GM18861 (cell line): ENCODE results near the gene COA1.

Source experiments
- ATAC-seq: cut with Tn5 transposase; IDR thresholded peaks from one replicate; pipeline ENCODE4 v1.9.1; 2021; ENCODE audit not compliant: unreplicated experiment

Gene COA1

GRCh38 chr7:43656997-43657396 lies 72.3 kb downstream of the COA1 start:
- no peak for ATAC-seq

GRCh38 chr7:43655584-43655983 lies 73.7 kb downstream of the COA1 start:
- no peak for ATAC-seq

DNA sequence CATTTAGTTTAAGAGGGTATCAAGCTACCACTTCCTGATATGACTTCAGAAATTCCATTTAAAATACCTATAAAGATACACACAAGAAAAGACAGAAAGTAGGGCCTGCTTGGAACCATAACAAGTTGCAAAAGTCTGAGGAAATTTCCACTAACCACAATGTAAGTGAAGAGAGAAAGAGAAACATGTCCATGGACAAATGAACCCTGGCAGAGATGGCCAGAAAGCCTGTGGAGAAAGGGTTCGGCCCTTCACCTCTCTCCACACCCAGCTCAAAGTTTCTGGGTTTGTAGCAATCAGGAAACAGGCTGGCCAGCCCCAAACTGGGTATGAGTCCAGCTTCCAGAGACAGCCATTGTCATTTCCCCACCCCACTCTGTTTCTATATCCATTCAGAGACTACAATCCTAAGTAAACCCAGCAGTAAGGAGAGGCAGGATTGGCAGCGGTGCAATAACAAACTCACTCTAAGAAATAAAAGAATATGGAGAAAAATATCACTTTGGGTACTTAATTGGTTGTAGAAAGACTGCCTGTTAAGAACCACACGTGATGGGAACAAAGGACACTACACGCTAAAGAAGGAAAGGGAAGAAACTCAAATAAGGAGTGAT lies 75.3 kb downstream of the COA1 start:
- ATAC-seq = no peak

DNA sequence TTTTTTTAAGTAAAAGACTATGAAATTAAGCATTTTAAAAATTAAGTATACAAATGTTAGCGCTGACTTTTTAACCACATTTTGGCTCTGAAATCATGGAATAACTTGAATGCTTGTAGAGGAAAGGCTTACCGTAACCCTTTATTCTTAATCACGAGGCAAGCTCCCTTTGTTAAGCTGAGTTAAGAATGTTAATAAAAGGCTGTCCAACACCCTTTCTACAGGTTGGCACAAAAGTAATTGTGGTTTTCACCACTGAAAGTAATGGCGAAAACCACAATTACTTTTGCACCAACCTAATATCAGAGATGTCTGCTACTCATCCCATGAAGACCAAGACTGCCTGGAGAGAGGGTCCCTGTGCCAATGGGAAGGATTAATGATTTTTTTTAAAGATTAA lies 75.9 kb downstream of the COA1 start:
- no peak for ATAC-seq

GRCh38 chr7:43652364-43652763 lies 77.0 kb downstream of the COA1 start:
- ATAC-seq = no peak

DNA sequence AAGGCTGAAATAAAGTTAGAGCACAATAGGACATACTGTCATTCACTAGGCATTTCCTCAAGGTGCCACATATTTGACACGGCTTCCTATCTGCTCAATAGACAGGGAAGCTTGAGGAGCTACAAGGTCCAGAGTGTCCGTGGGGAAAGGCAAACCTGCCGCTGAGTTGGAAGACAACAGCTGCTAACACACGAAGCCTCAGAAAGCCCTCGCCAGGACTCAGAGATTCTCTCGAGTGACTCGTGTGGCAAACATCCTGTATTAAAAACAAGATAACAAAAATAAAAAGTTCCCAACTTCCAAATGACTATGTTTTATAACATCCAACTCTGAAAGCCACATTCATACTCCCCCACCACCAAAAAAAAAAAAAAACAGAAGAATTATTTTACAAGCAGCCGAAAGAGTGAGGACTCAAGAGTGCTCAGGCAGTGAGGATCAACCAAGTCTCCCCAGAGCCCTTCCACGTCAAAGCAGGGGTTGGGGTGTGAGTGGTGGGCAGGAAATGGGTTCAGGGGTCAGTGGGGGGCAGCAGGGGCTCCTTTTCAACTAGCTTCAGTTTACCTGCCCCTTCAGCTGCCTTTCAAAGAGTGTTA lies 78.8 kb downstream of the COA1 start:
- ATAC-seq = no peak

DNA sequence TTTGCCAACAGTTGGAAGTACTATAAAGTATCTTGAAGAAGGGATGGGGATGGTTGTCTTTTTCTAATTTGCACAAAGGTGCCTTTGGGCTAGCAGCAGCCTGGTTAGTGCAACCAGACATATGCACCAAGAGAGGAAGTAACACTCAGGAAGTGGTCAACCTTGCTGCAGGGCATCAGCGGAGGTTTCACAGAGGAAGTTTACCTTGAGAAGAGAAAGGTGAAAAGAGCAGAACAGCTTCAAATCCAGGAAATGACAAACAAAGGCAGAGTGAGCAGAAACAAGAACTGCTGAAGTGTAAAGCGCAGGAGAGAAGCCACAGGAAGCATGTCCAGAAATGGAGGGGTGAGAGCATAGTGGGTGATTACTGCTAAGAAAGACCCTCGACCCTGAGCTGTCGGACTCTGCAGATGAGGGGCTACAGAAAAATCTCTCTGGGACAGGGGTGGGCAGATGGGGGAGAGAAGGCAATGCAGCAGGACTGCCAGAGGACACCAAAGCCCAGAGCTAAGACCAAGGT lies 79.5 kb downstream of the COA1 start:
- ATAC-seq = peak; percentile 47

DNA sequence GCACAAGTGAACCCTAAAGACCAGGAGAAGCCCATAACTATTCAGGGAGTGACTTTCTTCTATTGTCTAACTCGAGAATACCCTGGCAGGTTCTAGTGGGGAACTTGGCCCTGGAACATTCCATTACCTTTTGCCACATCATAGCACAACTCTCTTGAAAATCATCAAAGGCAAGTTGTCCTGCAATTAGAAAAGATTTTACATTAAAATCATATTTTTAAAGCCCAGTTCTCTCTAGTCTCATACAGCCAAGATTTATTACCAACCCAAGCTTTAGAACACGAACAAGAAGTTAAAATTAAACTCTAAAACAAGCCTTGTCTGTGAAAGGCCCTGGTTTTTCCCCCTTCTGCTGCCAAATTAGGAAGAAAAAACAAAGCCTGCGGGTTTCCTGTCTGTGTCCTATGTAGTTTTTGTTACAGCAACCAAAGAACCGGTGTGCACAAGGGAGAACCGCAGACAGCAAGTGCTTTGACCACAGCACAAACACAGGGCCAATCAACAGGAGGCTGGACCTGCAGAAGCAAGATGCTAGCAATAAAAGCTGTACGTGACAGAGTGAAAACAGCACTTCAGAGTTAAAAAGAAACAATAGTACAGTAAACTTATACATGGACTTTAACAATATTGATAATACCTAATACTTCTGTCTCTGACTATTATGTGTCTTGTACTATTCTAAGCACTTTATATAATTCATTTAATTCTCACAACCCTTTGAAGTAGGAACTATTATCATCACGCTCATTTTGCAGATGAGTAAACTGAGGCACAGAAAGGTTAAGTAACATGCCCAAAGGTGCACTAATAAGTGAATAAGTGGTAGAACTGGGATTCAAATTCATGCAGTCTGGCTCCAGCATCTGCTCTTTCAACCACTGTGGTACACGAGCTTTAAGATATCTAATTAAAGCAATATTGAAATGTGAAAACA lies 80.6 kb downstream of the COA1 start:
- peak; percentile 47 for ATAC-seq

DNA sequence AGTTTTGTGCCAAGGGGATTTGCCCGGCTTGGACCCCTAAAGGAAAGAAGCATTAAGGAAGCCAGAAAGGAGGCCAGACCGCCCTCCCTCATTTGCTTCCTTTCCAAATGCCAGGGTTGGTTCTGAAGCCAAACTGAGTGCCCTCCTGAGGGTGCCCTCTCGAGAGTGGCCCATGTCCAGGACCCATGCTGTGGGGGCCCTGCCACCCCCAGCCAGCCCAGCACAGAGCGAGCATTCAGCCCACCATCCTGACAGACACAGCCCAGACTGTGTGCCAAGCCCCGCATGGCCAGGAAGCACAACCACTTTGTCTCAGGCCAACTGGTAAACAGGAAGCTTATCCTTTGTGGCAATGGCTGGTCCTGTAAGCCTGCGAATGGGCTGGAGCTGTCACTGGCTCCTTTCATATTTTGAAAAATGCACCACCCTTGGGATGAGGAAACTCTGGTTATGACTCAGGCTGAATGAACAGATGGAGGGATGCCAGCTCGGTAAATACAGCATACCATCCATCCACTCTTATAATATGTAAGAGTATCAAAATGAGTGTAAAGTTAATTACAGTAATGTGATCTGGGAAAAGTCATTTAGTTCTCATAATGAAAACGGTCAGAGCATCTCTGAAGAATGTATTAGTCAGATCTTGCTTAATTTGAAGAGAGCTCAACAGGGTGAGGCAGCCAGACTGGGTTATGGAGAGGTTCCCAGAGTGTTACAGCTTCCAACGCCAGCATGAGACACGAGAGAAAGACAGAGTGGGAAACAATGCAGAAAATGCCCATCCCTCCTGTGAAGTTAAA lies 81.5 kb downstream of the COA1 start:
- ATAC-seq = peak; percentile 22

- no peak for ATAC-seq
Measured at GRCh38 chr7:43647339-43647672, 82.0 kb downstream of the COA1 start.

DNA sequence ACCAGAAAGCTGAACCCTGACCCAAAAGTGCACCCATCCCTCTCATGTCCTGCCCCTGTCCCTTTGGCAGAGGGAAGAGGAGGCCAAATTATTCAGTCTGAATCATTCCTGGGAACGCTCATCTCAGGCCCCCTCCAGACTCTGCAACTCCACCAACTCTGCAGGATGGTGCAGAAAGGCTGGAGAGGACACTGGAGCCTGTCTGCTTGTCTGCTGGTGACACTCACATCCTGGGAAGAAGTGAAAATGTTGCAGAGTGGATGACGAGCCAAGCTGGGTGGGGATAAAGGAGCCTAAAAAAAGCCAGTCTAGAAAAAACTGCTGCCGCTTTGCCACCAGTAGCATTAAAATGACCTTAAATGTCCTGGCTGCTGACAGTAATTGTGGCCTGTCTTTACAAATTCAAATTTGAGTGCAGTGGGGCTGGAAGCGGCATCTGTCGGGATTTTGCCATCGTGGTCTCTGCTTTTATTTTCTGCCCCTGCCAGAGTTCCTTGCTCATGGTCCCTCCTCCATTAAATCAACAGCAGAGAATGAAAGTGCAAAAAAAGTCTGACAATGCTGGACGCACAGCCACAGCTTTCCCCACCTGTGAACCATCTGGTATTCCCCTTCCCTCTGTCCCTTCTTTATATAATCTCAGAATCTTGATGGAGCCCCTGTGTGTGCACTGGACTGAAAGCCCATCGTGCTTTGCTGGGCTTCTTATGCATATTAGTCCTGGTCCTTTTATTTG lies 82.6 kb downstream of the COA1 start:
- no peak for ATAC-seq

GRCh38 chr7:43645699-43646226 lies 83.6 kb downstream of the COA1 start:
- no peak for ATAC-seq

GRCh38 chr7:43643846-43644245 lies 85.5 kb downstream of the COA1 start:
- ATAC-seq = no peak

DNA sequence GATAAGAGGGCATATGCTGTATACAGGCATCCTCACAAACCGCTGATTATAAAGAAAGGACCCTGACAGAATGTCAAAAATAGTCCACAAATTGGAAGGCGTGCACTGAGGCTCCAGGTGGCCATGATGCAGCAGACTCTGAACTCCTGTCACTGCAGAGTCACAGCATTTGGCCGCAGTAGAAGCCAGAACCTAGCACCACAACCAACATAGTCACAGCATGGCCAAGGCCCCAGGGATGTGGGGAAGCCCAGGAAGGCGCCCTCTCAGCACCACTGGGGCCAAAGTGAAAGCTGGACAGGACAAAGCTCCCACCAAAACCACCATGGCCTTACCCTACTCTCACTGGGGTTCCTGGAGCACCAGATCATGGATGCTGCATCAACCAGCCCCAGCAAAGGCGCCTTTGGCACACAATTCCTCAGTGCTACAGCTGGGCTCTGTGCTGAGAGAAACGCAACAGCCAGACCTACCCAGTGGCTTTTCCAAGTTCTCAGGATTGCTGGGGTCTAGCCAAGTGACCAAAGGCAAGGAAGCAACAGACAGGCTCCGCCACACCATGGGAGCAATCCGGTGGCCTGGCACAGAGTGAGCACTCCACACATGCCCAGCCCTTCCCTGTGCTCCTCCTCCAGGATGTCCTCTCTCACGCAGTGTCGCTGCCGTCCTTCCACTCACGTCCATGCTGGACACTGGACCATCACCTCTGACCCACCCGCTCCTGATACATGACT lies 86.3 kb downstream of the COA1 start:
- no peak for ATAC-seq

DNA sequence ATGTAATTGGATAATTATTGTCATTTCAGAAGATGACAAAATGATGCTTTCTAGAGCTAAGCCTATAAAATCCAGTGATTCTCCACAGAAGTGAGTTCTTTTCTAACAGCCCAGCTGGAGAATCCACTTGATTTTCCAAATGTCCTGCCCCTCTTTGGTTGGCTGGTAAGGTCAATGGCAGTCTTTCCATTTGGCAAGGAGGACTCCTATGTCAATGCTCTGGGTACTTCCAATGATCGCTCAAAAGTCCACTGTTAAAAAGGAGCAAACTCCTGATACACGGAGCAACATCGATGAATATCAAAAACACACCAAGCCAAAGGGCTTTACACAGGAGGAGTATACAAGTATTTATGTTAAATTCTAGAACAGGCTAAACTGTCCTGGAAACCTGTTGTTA lies 88.6 kb downstream of the COA1 start:
- no peak for ATAC-seq

DNA sequence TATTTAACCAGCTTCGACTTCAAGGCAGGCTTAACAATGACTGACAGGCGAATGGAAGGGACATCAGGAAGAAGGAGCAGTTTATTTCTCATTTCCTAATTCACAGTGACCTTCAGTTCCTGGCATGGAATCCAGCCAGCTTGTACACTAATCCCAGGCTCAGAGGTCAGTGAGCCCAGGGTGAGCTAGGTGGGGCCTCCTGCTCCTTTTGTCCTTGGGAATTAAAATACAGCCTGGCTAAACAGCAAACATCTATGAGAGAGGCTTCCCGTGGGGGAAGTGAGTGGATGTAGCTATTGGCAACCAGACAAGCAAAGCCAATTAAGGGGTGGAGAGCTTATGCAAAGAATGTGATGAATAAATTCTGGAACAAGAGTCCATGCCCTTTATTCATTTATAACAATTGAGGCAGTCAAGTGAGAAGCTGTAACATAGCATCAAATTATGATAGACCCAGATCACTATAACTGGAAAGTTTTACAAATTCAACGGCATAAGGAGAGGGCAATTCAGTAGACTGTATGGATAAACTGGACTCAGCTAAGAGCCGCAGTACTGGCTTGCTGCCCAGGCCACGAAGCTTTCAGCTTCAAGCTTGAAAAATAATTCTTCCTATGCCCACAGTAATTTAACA lies 89.3 kb downstream of the COA1 start:
- ATAC-seq = no peak

DNA sequence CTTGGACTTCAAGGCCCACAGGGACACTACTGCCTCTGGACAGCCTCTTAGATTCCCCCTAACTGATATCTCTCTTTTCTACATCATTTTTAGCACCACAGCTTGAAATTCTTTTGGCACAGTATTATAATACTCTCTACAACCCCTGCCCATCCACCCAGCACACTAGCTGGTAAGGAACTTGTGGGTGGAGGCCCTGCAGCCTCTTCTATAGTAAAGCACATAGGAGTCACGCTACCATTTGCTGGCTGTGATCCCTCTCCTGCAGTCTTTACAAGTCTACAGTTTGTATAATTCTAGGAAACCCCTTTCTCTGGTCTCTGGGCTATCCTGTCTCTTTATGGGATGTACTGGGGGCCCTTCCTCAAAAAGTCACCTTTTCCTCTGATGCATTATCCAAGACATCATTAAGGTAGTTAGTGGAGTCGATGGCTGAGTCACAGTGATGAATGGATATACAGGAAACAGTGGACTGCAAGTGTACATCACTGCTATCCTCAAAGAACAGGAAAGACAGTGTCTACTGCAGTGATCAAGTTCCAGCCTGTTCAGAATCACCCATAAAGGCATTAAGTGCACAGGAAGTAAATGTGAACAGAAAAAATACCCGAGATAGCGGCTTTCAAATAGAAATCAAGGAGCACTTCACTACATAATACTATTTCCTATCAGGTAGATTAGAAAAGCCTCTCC lies 92.1 kb downstream of the COA1 start:
- no peak for ATAC-seq

- no peak for ATAC-seq
Measured at GRCh38 chr7:43636093-43636492, 93.2 kb downstream of the COA1 start.

- ATAC-seq = no peak
Measured at GRCh38 chr7:43634384-43634783, 94.9 kb downstream of the COA1 start.
